ENCODE measurements around the gene SMARCD2. TPM values are rescaled to one million over a fixed set of nuclear protein-coding genes. Genes with fewer than 3 reads are reported as not detected.

Gene SMARCD2
- total RNA-seq, 1 donor from 2014 or later, result 84.5 TPM

DNA sequence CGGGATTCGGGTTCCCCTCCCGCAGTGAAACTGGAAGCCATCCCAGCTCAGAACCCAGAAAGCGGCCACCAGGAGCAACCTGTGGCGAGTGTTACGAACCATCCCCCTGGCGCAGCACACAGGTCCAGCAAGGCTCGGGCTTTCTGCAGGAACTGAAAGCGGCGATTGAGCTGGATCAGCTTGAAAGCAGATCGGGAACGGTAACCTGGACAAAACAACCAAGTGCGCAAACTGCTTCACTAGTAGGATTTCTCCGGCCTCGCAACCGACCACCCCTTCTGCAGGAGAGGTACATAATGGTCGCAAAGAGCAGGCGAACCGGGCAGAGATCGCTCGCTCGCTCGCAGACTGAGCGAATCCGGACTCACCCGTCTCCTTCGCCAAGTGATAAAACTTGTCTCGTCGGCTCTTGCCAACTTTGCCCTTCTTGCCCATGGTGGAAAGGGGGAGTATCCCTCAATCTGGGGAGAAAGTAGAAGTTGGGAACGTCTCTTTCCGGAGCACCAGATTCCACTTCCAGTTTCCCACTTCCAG is 15.9 kb downstream of the SMARCD2 start:
- TF ChIP-seq CTCF (IDR thresholded peaks at IDR 0.05; ENCODE audit: partially characterized antibody, unreplicated experiment), result no peak
- Mint-ChIP-seq H3K27me3 (ENCODE audit: unreplicated experiment) (peaks cover 12% of the 10 kb centered on the region), H3K4me1 (ENCODE audit: low read depth, unreplicated experiment) (peaks cover 11% of the 10 kb centered on the region), H3K27ac (ENCODE audit: unreplicated experiment) (peak overlapping the region; percentile 99), H3K4me3 (ENCODE audit: unreplicated experiment) (peak overlapping the region; percentile 90), H3K36me3 (ENCODE audit: unreplicated experiment) (no peaks in the 10 kb centered on the region), H3K9me3 (ENCODE audit: unreplicated experiment) (peaks cover 17% of the 10 kb centered on the region)
- DNase-seq, result no peak

- no peak overlapping the region for H3K27ac Mint-ChIP-seq (ENCODE audit: unreplicated experiment)
- no peak for DNase-seq
- H3K4me3 Mint-ChIP-seq (ENCODE audit: unreplicated experiment), result no peak overlapping the region
- H3K27me3 Mint-ChIP-seq (ENCODE audit: unreplicated experiment), result peaks cover 16% of the 10 kb centered on the region
- no peaks in the 10 kb centered on the region for H3K36me3 Mint-ChIP-seq (ENCODE audit: unreplicated experiment)
- no peak for TF ChIP-seq CTCF (IDR thresholded peaks at IDR 0.05; ENCODE audit: partially characterized antibody, unreplicated experiment)
- H3K4me1 Mint-ChIP-seq (ENCODE audit: low read depth, unreplicated experiment), result peaks cover 9% of the 10 kb centered on the region
- peaks cover 15% of the 10 kb centered on the region for H3K9me3 Mint-ChIP-seq (ENCODE audit: unreplicated experiment)
Measured at GRCh38 chr17:63824362-63824761, 18.1 kb downstream of the SMARCD2 start.

DNA sequence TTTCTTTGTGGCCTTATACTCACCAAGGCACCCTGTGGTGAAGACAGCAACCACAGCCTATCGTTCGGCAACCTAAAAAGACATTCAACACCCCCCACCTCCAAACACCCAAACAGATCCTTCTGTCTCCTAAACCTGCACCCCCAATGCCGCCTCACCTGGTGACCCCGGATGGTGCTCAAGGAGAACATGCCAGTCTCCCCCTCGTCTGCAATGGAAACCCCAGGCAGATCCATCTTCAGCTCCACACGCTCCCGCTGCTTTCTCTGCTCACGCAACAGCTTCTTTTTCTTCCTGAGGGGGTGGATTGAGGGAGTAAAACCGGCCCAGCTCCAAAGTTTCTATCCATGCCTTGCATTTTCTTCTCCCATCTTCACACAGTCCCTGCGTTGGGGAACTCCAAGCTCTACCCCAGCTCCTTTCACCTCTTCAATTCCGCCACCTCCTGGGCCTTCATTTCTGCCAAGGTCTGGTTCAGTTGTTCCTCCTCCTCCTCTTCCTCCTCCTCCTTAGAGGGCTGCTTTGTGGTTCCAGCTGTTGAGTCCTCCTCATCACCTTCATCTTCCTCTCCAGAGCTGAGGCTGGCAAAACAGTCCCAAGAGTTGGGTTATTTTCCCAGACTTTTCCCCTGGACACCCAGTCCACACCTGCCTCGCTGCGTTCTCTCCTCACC is 18.7 kb downstream of the SMARCD2 start:
- peaks cover 10% of the 10 kb centered on the region for H3K4me1 Mint-ChIP-seq (ENCODE audit: low read depth, unreplicated experiment)
- no peaks in the 10 kb centered on the region for H3K36me3 Mint-ChIP-seq (ENCODE audit: unreplicated experiment)
- DNase-seq, result no peak
- H3K27ac Mint-ChIP-seq (ENCODE audit: unreplicated experiment), result no peak overlapping the region
- H3K27me3 Mint-ChIP-seq (ENCODE audit: unreplicated experiment), result peaks cover 16% of the 10 kb centered on the region
- no peak for TF ChIP-seq CTCF (IDR thresholded peaks at IDR 0.05; ENCODE audit: partially characterized antibody, unreplicated experiment)
- no peak overlapping the region for H3K4me3 Mint-ChIP-seq (ENCODE audit: unreplicated experiment)
- H3K9me3 Mint-ChIP-seq (ENCODE audit: unreplicated experiment), result peaks cover 17% of the 10 kb centered on the region

DNA sequence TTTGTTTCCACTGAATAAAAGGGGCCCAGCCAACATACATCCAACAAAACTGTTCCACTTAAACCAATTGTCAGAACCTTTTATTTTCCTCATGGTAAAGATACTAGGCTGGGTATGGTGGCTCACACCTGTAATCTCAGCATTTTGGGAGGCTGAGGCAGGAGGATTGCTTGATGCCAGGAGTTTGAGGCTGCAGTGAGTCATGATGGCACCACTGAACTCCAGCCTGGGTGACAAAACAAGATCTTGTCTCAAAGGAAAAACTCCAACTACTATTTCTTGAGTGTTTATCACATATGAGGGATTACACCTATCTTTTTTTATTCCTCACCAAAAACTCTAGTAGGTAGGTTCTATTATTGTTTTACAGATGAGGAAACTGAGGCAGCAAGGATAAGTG is 19.9 kb downstream of the SMARCD2 start:
- Mint-ChIP-seq H3K27me3 (ENCODE audit: unreplicated experiment) (peaks cover 21% of the 10 kb centered on the region), H3K4me1 (ENCODE audit: low read depth, unreplicated experiment) (peaks cover 6% of the 10 kb centered on the region), H3K27ac (ENCODE audit: unreplicated experiment) (no peak overlapping the region), H3K9me3 (ENCODE audit: unreplicated experiment) (peaks cover 16% of the 10 kb centered on the region), H3K36me3 (ENCODE audit: unreplicated experiment) (no peaks in the 10 kb centered on the region), H3K4me3 (ENCODE audit: unreplicated experiment) (no peak overlapping the region)
- DNase-seq, result no peak
- no peak for TF ChIP-seq CTCF (IDR thresholded peaks at IDR 0.05; ENCODE audit: partially characterized antibody, unreplicated experiment)

DNA sequence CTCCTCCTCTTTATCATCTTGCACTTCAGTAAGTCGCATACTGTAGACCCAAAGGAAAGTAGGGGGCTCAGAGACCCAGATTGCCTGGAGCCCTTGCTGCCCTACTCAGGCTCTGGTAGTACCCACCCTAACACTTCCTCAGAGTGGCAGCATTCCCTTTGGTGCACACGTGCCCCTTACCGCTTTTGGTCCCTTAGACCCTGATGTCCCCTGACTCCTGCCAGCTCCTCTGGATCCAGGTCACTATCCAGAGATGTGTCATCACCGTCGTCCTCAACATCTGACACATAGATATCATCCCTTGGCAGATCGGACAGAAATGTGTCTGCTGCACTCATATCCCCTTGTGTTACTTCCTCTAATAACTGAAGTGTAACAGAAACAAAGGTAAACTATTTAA is 20.7 kb downstream of the SMARCD2 start:
- Mint-ChIP-seq H3K27ac (ENCODE audit: unreplicated experiment) (peak overlapping the region; percentile 74), H3K4me1 (ENCODE audit: low read depth, unreplicated experiment) (peaks cover 6% of the 10 kb centered on the region), H3K9me3 (ENCODE audit: unreplicated experiment) (peaks cover 12% of the 10 kb centered on the region), H3K27me3 (ENCODE audit: unreplicated experiment) (peaks cover 18% of the 10 kb centered on the region), H3K36me3 (ENCODE audit: unreplicated experiment) (no peaks in the 10 kb centered on the region), H3K4me3 (ENCODE audit: unreplicated experiment) (peak overlapping the region; percentile 10)
- no peak for TF ChIP-seq CTCF (IDR thresholded peaks at IDR 0.05; ENCODE audit: partially characterized antibody, unreplicated experiment)
- DNase-seq, result no peak

All from glutamatergic neuron (in vitro differentiated cells).